Tongue (tissue), 2 donors: ENCODE measurements around the gene DGCR2. TPM values are rescaled to one million over a fixed set of nuclear protein-coding genes. Genes with fewer than 3 reads are reported as not detected.
"Not testable (repeated sequence)": the region's sequence is repeated elsewhere in the genome, so short reads cannot be mapped to it uniquely, and the experiment has no call there.

Experiments used
- DNase-seq: peaks from one replicate; pipeline ENCODE4 v3.0.0-alpha.2; 2015
- total RNA-seq: library from RNA; depleted of rRNA; stranded (reverse); fragments of >200 nt; gene quantifications from one replicate; pipeline ENCODE4 v1.2.3, GENCODE V29; 2014

The DGCR2 gene
- total RNA-seq, 1 donor from 2014 or later: 68.3 TPM

DNA sequence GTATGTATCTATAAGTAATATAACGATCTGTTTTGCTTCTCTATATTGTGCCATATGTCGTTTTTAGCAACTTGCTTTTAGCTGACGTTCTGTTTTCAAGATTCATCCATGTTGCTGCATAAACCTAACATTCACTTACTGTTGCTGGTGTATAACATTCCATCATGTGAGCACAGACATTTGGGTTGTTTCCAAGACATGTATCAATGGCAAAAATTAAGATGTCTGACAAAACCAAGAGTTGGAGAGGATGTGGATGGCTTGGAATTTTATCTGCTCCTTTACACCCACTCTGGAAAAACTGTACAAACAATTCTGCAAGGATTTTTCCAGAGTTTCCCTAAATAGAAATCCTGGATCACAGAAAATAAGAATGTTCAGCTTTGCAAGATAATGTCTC lies 40.9 kb downstream of the DGCR2 start:
- no peak for DNase-seq

DNA sequence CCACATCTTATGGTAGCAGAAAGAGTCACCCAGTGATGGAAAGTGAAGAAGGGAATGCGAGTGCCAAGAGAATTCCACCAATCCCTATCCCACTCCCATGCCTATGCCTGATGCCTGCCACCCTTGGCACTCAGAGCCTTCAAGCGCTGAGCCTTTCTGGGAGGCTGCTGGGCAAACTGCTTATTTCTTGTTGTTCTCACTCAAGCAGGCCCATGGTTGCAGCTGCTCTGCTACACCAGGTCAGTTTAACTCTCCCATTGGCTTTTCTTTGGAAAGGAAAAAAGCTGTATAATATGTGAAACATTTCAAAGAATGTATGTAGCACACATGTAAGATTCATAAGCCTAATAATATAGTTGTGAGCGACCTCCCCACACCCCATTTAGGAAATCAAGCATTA lies 41.4 kb downstream of the DGCR2 start:
- no peak for DNase-seq

DNA sequence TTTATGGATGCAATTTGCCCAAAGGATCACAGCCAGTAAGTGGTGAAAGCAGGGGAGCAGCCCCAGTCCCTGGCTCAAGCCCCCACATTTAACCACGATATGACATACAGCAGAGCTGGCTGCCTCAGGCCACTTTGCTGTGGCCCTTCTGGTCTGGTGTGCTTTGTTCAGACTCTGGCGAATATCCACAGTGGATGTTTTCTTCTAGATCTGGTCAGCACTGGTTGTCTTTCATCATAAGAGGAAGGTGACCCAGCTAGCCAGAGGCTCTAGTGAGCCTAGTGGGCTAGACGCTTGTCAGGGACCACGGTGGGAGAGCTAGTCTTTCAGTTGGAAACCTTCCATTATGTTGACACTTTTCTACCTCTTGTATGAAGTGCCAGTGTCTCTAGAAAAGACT lies 42.5 kb downstream of the DGCR2 start:
- DNase-seq: no peak

DNA sequence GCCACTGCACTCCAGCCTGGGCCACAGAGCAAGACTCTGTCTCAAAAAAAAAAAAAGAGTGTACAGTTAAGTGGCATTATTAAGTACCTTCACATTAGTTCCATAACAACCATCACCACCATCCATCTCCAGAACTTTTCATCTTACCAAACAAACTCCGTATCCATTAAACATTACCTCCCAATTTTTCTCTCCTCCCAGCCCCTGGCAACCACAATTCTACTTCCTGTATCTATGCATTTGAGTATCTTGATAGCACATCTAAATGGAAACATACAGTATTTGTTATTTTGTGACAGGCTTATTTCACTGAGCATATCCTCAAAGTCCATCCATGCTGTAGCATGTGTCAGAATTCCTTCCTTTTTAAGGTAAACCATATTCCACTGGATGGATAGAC lies 46.8 kb downstream of the DGCR2 start:
- no peak for DNase-seq

DNA sequence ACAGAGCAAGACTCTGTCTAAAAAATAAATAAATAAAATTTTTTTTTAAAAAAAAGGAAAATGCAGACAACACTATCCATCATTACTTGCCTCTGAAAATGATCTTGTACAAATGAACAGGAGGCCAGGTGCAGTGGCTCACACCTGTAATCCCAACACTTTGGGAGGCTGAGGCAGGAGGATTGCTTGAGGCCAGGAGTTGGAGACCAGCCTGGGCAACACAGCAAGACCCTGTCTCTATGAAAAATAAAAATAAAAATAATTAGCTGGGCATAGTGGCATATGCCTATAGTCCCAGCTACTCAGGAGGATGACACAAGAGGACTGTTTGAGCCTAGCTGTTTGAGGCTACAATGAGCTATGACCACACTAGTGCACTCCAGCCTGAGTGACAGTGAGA lies 49.4 kb downstream of the DGCR2 start:
- DNase-seq: not testable (repeated sequence)

DNA sequence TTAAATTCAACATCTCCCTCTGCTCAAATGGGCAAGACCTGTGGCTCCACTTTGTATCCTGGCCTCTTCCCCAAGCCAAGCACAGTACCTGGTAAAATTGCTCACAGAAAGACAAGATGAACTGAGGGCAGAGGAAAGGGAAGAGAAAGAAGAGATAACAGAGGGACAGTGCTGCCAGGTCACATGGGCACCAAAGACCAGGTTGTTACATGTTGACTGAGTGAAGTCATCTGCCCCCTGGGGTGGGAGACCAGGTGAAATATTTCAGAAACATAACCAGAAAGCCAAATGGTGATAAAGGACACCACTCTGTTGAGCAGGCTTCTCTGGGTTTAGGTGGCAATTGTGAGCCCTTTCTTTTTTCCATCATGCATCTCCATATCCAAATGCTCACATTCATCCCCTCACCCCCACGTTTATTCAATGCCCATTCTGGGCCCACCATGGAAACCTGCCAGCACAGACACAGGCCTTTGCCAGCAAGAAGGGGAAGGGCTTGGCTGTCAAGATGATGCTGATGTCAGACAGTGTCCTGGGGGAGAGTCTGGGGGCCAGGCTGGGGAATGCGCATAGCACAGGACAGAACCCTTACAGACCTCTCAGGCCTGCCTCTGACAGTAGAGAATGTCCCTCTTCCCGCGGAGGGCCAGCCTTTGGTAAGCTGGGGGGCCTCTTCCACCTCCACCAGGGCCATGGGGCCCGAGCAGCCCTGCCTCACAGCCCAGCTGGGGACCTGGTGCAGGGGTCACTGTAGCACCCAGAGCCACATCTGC lies 51.6 kb downstream of the DGCR2 start:
- DNase-seq: no peak

DNA sequence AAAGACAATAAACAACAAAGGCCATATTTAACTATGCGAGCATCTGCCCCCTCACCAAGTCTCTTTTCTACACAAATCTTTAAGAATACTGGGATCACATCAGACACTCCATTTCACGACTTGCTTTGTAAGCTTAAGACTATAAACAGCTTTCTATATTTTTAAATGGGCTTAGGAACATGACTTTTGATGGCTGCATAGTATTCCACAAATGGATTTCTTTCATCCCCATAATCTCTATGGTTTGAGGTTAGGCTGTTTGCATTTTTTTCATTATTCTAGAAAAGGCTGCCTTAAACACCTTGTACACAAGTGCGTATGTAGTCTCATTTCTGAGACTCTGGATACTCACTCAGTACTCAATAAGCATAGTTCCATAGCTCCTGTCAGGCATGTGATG lies 52.8 kb downstream of the DGCR2 start:
- no peak for DNase-seq

DNA sequence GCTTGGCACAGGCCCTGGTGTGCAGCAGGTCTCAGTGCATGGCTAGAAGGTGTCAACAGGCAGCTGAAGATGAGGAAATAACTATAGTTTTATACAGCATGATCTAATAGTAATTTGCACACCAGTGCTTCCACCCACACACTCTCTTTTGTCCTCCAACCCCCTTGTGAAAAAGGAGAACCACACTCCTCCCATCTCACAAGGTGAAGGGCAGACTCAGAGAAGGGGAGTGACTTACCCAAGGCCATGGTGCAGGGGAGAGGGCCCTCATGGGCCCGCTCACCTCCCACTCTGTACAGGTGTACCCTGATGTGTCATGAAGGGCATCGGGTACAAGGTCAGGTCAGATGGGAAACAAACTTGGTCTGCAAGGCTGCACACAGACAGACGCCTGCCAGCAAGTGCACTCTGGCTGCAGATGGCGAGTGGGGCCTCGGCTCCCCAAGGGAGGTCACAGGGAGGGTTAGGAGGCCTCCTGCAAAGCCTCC lies 53.4 kb downstream of the DGCR2 start:
- no peak for DNase-seq

DNA sequence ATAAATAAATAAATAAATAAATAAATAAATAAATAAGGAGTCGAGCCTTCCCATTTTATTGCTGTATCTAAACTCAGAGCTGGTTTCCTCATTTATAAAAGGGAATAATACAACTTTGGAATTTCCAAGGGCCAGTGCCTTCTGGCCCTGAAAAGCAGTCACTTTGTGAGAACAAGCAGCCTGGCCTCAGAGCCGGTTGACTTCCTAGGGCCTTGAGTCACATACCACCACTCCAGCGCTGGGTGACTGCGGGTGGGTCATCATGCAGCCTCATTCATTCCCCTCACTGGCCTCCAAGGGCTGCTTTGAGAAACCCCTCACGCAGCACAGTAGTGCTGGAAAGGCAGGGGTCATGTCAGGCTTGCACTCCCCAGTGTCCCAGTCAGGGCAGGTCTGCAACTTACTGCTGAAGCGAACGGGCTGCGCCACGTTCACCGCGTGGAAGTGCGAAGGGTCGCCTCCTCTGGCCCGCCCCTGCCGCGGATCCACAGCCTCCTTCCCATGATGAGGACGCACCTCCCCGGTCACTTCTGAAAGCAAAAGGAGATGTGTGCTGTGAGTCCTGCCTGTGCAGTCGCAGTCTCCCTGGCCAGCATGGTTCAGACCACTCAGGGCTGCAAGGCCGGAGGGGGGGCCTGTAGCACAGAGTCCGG lies 54.4 kb downstream of the DGCR2 start:
- DNase-seq: no peak

DNA sequence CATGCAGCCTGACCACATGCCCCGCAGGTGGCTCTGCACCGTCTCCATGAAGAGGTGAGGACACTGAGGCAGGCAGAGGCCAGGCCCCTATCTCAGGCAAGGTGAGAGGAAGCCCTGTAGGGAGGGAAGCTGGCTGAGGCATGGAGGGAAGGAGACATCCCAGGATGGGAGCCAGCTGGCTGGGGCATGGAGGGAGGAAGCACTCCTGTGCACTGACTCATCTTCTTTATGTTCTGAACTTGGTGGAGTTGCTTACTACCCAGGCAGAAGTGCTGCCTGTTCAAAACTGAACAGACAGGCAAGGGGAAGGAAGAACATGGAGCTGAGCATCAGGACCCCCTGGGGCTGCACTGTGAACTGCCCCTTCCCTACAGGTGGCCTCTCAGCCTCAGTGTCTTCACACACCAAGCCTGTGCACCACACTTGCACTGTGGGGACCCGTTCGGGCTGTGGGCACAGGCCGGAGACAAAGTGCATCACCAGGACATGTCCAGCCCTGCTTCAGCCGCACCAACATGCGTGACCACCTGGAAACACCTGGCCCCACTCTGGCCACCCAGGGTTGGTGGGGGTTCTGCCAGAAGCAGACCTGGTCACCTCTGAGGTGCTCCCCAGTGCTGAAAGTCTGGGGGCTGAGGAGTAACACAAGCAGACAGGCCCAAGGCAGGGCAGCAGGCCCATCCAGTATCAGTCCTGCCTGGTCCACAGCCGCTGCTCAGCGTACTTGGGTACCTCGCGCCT lies 55.5 kb downstream of the DGCR2 start:
- DNase-seq: no peak

DNA sequence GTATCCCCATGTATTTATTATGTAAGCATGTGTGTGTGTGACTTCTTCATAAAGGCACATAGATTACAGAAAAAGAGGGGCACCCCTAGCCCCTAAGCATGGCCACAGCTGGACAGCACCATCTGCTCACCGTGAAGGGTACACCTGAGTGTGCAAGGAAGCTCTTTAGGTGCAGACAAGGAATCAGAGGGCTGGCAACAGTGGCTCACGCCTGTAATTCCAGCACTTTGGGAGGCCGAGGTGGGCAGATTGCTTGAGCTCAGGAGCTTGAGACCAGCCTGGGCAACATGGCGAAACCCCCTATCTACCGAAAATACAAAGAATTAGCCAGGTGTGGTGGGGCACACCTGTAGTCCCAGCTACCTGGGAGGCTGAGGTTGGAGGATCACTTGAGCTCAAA lies 56.3 kb downstream of the DGCR2 start:
- no peak for DNase-seq

DNA sequence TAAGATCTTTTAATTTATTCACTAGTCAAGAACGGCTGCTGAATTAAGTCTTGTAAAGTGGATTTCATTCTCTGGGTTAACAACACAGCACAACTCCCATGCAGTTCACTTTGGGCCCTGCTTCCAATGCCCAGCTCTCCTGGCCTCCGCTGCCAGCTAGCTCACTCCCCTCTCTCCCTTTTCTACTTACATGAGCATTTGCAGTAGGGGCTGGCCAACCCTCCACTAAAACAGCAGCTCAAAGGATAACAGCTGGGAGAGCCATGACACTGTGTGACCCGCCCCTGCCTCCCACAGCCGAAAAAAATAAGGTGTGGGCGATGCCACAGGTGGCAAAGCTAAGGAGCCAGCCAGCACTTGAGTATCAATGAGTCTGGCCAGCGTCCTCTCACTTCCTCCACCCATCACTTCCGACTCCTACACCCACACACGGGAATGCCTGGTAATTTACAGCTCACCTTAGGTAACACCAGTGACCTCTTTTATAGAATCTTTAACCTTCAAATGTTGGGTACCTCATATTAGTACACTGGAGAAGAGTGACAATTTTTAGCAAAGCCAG lies 56.8 kb downstream of the DGCR2 start:
- DNase-seq: no peak

DNA sequence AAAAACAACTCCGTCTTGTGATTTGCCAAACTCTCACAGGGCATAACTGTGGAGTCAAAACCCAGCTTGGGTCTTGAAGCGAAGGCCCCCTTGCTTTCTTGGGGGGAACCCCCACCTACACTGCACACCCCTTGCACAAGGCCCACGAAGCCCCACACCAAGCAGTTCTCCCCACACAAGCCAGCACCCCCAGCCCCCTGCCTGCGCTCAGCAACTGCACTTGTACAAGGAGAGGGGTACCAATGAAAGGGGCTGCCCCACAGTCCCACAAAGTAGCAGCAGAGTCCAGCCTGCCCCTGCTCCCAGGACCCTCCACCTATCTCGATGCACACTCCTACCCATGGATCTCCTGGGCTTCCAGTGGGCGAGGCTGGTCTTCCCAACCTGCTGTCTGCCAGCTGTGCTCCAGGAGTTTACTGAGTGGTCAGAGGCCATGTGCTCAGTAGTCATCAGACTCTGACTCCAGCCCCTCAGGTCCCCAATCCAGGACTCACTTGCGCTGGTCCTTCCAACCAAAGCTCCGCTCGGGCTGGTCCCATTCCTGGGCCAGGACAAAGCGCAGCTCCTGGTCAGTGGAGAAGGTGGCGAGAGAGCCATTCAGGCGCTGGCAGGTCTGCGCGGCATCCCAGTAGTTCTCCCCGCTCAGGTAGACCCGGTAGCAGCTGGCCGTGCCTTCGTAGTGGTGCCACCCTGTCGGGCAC lies 57.7 kb downstream of the DGCR2 start:
- DNase-seq: no peak

DNA sequence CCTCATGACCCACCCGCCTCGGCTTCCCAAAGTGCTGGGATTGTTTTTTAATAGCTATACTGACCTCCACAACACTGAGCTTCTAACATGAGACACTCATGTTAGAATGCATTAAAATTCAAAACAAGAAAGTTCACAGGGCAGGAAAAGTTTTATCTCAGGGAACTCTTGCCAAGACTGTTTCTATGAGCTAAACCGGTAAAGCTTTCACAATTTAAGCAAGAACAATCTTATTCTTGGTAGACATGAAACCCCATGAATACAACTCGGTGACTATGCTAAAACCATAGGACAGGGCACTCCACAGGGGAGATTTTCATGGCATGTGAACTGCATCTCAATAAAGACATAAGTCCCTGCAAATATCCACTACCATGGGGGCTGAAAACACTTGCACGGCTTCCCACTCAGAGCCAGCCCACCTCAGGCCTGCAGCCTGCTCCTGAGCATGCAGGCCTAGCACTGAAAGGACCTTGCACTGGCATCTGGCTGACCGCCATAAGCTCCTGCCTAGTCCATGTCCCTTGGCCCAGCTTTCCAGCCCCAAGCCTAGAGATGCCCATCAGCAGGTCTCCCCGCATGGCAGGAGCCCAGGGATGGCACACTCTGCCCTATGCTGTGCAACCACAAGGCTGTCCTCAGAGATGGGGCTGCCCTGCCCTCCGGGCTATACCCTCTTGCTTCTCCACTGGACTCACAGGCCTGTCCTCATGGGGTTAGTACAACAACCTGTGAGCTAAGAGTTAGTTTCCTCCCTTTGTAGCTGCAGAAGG lies 58.4 kb downstream of the DGCR2 start:
- DNase-seq: no peak

DNA sequence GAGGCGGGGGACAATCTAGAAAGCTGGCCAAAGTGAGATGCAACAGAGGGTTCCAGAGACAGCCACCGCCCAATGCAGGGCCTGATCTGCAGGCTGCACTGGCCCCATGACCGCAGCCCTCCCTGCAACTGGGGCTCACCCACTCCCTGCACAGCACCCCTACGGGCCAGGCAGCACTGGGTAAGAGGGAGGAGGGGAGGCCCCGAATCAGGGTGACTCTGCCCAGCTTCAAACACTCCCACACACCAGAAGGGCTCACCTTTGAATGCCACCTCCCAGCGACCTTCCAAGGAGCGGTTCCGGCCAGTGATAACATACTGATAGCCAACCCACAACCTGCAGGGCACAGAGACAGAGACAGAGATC lies 59.3 kb downstream of the DGCR2 start:
- DNase-seq: no peak

DNA sequence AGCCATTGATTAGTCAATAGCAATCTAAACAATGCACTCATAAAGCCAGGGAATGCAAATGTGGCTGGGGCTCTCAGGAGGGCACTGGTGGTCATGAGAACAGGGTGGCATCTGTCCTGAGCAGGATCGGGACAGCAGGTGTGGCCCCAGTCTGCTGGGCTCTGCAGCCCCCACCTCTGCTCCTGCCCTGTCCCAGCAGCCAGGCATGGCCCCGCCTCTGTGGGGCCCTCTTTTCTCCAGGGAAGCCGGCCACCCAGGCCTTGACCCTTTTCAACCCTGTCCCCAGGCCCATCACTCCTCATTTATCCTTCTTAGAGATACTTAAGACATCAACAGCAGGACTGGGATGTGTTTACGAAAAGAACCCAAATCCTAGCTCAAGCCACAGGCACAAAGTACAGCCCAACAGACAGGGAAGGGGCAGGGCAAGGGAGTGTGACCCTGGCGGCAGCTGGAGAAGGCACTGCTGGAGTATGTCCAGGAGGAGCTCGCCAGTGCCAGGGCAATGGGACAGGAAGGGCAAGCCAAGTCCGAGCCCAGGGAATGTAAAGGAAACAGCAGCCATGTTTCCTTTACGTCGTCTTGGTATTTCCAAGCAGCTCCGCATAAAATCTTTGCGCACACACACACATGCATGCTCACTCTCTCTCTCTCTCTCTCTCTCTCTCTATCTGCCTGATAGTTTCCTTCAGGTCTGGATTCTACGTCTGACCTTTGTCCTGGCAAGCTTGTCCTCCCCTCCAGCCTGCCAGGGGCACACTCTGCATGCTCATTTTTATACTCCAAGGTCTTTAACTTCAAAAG lies 59.9 kb downstream of the DGCR2 start:
- DNase-seq: no peak

DNA sequence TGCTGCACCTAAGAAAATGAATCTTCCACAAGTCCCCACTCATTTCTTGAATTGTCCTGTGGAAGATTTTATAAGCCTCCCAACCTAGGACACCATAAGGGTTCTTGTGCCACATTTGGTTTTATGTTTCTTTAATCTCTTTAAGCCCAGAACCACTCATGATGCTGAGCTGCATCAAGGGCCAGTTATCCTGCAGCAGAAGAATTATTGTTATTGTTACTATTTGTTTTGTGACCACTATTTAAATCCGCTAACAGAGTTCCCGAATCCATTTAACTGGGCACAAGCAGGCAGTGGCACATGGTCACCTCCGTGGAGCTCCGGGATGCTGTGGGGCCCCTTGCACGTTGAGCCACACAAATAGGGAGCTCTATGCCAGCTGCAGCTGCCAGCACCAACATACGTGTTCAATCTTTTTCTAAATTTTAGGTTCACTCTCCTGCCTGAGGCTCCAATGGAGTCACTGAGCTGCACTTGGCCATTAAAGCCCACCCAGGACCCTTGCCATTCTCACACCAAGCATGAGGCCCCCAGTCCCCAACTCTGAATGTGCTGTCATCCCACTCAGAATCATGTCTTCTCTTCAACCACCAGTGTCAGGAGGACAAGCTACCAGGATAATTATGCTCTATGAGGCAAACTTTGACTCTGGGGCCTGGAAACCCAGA lies 60.6 kb downstream of the DGCR2 start:
- no peak for DNase-seq

DNA sequence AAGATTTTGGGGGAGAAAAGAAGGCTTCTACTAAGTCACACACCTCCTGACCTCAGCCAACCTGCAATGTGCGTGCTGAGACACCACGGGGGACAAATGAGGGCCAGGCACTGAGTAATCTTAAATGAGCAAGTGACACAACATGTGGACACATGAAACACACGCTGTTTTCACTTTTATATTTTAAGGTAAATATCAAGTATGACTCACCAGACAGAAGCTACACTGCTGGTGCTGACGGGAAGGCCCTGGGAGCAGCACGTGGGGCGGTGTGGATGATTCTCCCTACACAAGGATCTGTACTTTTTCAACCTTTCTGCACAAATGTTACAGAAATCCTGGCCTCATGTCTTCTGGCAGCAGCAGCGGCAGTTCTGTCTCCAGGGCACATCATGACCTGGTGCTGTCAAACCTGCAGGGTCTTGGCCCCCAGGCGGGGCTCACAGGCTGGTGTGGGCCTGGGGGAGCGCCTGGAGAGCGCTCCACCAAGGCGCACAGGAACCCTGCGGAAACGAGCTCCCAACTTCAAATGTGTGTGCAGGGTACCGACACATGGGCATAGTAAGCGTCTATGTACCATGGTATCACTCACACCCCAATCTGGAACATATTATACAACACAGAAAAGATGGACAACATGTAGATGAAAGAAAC lies 61.7 kb downstream of the DGCR2 start:
- DNase-seq: no peak

DNA sequence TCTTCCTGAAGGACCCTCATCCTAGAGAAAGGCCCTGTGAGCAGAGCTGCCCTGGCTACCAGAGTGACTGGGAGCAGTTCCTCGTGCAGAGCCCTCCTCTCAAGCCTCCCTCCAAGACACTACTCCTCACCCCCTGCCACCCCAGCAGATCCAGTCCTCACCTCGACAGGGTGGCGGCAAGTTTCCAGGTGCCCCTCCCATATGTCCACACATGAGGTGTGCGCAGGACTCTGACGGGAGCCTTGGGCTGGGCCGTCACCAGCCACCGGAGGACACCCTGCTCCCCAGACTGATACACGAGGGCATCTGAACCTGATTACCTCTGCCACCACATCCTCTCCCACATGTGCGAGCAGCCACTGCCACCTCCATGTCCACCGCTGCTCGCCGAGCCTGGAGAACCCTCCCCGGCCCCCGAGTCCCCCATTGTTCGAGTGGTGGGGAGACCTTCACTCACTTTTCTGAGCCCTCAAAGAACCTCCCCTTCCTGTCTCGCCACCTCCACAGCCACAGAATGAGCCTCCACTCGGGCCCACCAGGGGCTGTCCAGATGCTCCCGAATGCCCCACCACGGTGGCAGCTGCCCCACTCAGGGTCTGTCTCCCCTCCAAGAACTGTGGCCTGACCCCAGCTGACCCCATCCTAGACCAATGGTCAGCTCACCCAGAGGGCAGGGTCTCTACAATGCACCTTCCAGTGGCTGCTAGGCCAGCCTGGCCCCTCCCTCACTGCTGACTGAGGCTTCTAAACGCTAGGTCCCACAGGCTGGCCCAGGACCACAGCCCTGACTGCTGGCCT lies 62.5 kb downstream of the DGCR2 start:
- DNase-seq: no peak
